Right atrium auricular region (tissue), 2 donors: ENCODE measurements around the gene RNF121. TPM values are rescaled to one million over a fixed set of nuclear protein-coding genes. Genes with fewer than 3 reads are reported as not detected.

Source experiments
- DNase-seq: peaks from one replicate; pipeline ENCODE4 v3.0.0-alpha.2; 2019; ENCODE audit warnings: low spot score
- H3K27ac ChIP-seq, 2 donors: fragments of 200-600 bp; sonication (generic); 1 replicate in 1 of 2; 2 replicates in 1 of 2; pipeline ENCODE4 v1.5.1; 2016 to 2019
- H3K27me3 ChIP-seq, 2 donors: fragments of 200-600 bp; sonication (generic); one replicate each; pipeline versions ENCODE4 v1.5.1 to v1.6.0; 2017 to 2019
- H3K36me3 ChIP-seq: fragments of 200-600 bp; sonication (generic); one replicate; pipeline ENCODE4 v1.5.1; 2016
- H3K4me1 ChIP-seq, 2 donors: fragments of 200-600 bp; sonication (generic); one replicate each; pipeline versions ENCODE4 v1.5.1 to v1.6.0; 2017 to 2019
- H3K4me3 ChIP-seq, 2 donors: fragments of 200-600 bp; sonication (generic); 1 replicate in 1 of 2; 2 replicates in 1 of 2; pipeline ENCODE4 v1.5.1; 2017 to 2019; ENCODE audit warnings: mild to moderate bottlenecking in 1 of 2, moderate library complexity in 1 of 2
- H3K9me3 ChIP-seq, 2 donors: fragments of 200-600 bp; sonication (generic); one replicate each; pipeline ENCODE4 v1.5.1; 2019
- total RNA-seq, 2 donors: library from RNA; depleted of rRNA; stranded (reverse); fragments of >200 nt; gene quantifications; one replicate each; pipeline ENCODE4 v1.1.0, GENCODE V29; 2016
- TF ChIP-seq, protein P1 (sequence below), 2 donors: fragments of 200-600 bp; sonication (generic); IDR thresholded peaks; one replicate each; pipeline ENCODE4 v1.5.1; 2019; ENCODE audit warnings: antibody characterized with exemption in 2 of 2

RNF121 gene
- total RNA-seq, 2 donors from 2014 or later, result 21.6 to 25.8 TPM

DNA sequence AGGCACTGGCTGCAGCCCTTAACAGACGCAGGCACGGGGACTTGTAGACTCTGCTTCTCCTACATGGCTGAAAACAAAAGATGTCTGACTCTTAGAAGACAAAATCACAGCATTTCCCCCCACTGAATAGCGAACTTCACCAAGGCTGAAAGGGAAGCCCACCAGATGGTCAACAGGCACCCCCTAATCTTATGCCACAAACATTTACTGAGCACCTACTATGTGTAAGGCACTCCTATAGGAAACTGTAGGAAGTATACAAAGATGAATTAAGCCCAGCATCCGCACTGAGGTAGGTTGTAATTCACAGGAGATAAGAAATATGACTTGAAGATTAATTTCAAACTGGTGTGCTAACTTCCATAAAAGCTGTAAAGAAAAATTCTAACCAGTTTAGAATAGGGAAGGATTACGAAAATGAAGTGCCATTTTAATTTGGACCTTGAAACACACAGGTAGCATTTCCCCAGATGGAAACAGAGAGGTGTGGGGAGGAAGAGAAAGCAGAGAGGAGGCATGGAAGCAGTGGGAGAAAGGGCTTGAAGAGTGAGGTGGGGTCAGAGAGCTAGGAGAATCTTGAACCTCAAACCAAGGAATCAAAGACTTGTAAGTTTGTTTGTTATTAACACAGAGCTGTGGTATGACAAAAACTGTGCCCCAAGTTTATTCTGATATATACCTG, 113.4 kb downstream of the RNF121 start:
- peaks cover 0 to 44% of the 10 kb centered on the region in 2 donors for H3K4me1 ChIP-seq

DNA sequence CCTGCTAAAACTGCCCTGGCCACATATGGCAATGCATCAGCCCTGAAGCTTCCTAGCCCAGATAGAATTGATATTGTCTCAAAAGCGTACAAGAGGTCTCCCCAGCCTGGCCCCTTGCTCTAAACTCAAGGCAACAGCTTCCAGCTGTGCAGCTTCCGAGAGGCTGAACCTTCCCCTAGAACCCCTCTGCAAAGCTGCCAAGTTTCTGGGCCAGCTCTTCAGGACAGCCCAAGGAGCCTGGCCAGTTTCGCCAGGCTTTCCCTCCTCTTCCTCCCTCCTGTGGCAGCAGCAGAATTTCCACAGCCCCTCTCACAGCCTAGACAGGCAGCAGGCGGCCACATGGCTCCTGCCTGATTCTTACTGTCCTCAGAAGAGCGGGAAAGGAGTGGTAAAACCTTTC, 117.0 kb downstream of the RNF121 start:
- Histone ChIP-seq H3K36me3 (no peaks in the 10 kb centered on the region), H3K9me3 (no peaks in the 10 kb centered on the region), H3K4me3 (no peak overlapping the region), H3K4me1 (peaks cover 0 to 13% of the 10 kb centered on the region in 2 donors), H3K27ac (no peak overlapping the region), H3K27me3 (no peaks in the 10 kb centered on the region)
- TF ChIP-seq, protein P1, sequence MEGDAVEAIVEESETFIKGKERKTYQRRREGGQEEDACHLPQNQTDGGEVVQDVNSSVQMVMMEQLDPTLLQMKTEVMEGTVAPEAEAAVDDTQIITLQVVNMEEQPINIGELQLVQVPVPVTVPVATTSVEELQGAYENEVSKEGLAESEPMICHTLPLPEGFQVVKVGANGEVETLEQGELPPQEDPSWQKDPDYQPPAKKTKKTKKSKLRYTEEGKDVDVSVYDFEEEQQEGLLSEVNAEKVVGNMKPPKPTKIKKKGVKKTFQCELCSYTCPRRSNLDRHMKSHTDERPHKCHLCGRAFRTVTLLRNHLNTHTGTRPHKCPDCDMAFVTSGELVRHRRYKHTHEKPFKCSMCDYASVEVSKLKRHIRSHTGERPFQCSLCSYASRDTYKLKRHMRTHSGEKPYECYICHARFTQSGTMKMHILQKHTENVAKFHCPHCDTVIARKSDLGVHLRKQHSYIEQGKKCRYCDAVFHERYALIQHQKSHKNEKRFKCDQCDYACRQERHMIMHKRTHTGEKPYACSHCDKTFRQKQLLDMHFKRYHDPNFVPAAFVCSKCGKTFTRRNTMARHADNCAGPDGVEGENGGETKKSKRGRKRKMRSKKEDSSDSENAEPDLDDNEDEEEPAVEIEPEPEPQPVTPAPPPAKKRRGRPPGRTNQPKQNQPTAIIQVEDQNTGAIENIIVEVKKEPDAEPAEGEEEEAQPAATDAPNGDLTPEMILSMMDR (IDR thresholded peaks at IDR 0.05), result no peak
- no peak for DNase-seq

More for the DNA sequence above, 113.4 kb downstream of the RNF121 start:
- Histone ChIP-seq H3K4me3 (peak overlapping the region; percentile 48 to 60), H3K27ac (peak overlapping the region; percentile 97 to 98), H3K27me3 (no peaks in the 10 kb centered on the region), H3K9me3 (no peaks in the 10 kb centered on the region), H3K36me3 (no peaks in the 10 kb centered on the region)
- TF ChIP-seq, protein P1 (IDR thresholded peaks at IDR 0.05), result no peak
- no peak for DNase-seq

Other genes with a start within 250 kb of the RNF121 start
- gene DEFB108B, start 95.8 kb upstream of the RNF121 start, total RNA-seq, result not detected
- not detected for gene DEFB131B, start 50.6 kb upstream of the RNF121 start, total RNA-seq
- 1 to 10 TPM; 1.4 to 1.5 TPM for gene XNDC1N, start 452 bp upstream of the RNF121 start, total RNA-seq
- gene IL18BP, start 69.9 kb downstream of the RNF121 start, total RNA-seq, result 1 to 10 TPM in 1 of 2 donors, under 1 TPM in 1; 0.59 to 3.0 TPM
- gene NUMA1, start 151.5 kb downstream of the RNF121 start, total RNA-seq, result 100 to 1,000 TPM; 102 to 130 TPM
- gene LRRC51, start 151.8 kb downstream of the RNF121 start, total RNA-seq, result 1 to 10 TPM; 4.0 to 7.6 TPM
- gene LAMTOR1, start 174.3 kb downstream of the RNF121 start, total RNA-seq, result 100 to 1,000 TPM; 103 to 117 TPM
- gene TOMT, start 176.9 kb downstream of the RNF121 start, total RNA-seq, result not detected
- gene ANAPC15, start 183.6 kb downstream of the RNF121 start, total RNA-seq, result 10 to 100 TPM; 26.4 to 30.0 TPM
- not detected for gene FOLR3, start 206.7 kb downstream of the RNF121 start, total RNA-seq